ENCODE results near the gene CFAP97D2.
"Not testable (repeated sequence)": the region's sequence is repeated elsewhere in the genome, so short reads cannot be mapped to it uniquely, and the experiment has no call there.

The CFAP97D2 gene

DNA sequence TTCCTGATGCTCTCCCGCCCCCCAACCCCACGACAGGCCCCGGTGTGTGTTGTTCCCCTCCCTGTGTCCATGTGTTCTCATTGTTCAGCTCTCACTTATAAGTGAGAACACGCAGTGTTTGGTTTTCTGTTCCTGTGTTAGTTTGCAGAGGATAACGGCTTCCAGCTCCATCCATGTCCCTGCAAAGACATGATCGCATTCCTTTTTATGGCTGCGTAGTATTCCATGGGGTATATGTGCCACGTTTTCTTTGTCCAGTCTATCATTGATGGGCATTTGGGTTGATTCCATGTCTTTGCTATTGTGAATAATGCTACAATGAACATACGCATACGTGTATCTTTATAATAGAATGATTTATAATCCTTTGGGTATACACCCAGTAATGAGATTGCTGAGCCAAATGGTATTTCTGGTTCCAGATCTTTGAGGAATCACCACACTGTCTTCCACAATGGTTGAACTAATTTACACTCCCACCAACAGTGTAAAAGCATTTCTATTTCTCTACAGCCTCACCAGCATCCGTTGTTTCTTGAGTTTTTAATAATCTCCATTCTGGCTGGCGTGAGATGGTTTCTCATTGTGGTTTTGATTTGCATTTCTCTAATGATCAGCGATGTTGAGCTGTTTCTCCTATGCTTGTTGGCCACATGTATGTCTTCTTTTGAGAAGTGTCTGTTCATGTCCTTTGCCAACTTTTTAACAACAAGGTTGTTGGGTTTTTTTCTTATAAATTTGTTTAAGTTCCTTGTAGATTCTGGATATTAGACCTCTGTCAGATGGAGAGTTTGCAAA, 20.0 kb upstream of the CFAP97D2 start:
- not testable (repeated sequence) for DNase-seq (ENCODE audit: low read depth)

DNA sequence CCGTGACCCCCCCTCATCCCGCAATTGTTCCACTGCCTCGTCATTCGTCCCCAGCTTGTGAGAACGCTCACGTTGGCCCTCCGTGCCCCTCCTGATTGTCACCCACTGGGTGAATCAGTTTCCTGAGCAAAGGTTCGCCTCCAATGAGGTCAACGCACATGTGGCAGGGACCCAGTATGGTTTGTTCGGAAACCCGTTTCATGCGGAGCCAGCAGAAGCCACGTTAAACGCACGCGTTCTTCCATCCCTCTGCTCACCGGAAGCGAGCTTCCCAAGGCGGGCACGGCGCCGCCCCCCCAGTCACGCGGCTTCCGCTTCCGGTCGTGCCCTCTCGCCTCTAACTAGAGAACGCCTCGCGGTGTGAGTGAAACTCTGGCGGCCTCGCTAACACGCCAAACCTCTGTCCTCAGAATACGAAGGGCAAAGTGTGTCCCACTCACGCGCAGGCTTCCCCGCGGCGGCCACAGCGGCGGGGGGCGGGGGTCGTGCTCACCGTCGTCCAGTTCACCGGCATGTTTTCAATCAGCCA, 18.0 kb upstream of the CFAP97D2 start:
- no peak for DNase-seq (ENCODE audit: low read depth)

DNA sequence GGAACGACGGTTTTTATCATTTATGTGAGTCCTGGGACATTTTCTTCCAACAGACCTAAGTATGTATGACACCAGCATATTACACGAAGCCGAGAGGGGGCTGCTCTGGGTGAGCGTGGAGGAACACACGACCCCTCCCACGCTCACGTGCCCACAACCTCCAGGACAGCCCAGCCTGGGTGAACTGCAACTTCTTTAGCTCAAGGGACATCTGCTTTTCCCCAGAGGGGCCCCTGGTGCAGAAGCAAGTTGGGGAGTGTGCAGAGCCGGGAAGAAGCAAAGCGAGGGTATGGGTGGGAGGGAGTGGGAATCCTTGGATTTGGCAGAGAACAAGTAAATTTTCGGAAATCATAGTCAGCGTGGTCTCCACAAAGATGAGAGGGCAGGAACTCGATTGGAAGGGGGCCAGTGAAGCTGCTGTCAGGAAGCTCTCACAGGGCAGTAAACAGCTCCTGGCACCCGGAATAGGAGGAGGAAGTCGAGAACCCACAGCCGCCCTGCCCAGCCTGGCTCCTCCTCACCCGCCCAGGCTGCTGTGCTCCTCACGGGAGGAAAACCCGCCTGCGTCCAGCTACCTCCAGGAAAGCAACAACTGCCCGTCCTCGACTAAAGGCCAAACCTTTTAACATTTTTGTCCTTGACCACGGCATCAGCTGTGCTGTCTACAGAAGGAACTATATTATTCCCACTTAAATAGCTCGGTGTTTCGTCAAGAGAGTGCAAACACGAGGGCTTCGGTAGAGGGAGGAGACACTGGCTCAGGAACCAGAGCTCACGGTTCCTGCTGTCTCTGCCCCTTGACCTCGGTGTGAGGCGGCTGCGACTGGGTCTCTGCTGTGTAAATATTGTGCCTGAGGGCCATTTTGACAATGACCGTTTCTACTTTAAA, 17.2 kb upstream of the CFAP97D2 start:
- no peak for DNase-seq (ENCODE audit: low read depth)

DNA sequence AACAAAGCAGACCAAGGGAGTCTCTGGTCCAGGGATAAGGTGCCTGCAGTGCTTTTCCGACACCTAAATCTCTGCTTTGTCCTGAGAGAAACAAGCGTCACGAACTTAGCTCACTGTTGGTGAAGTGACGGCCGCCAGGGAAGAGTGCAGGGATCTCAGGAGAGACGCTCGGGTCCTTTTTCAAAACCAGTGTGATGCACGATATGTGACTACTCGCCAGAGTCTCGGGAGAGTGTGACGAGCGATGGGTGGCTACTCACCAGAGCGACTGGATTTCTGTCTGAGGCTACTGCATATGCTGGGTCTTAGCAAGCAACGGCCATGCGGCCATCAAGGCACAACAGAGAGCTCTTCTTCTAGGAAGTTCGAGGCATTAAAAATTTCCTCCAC, 16.5 kb upstream of the CFAP97D2 start:
- DNase-seq (ENCODE audit: low read depth), result no peak

DNA sequence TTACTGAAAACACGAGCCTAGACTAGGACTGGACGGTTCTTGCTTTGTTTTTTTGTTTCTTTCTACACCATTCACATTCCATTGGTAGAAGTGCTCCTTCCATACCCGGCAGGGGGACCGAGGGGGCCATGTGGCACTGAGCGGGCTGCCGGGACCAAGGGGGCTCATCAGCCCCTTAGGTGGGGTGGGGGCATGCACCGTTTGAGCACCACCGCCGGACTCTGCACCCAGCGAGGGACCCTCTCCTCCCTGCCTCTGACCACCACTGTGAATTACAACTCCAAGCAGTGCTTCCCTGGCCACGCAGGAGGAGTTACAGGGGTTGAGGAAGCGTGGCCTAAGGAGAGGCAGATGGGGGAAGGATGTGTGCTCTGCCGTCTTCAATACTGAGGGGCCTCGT, 15.0 kb upstream of the CFAP97D2 start:
- DNase-seq (ENCODE audit: low read depth), result no peak

DNA sequence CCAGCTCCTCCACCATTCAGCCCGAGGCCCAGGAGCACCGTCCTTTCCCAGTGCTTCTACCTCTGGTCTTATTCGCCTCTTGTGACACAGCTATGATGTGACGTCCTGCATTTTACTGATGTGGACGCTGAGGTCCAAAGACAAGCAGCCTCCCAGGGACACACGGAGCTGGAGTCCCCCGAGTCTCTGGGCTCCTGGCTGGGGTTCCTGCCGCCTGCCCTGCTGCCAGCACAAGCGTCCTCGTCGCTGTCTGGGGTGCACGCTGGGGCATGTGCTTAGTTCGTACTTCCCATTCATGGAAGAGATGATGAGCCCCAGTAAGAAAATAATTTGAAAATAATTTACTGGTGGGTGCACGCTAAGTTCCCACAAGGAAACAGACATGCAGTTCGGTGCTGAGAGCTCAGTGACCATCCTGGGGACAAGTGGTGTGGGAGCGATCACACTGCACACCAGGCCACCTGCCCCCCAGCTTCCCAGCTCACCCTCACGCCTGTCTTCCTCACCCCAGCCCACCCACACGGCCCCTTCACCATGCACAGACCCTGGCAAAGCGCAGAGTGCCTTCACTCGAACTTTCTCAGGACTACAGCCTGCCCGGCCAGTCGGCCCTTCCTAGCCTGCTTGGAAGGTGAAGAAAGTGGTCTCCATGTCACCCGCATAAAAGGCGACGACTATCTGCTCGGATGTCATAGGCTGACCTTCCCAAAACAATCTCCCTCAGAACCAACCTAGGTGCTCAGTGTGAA, 14.2 kb upstream of the CFAP97D2 start:
- DNase-seq (ENCODE audit: low read depth), result no peak

DNA sequence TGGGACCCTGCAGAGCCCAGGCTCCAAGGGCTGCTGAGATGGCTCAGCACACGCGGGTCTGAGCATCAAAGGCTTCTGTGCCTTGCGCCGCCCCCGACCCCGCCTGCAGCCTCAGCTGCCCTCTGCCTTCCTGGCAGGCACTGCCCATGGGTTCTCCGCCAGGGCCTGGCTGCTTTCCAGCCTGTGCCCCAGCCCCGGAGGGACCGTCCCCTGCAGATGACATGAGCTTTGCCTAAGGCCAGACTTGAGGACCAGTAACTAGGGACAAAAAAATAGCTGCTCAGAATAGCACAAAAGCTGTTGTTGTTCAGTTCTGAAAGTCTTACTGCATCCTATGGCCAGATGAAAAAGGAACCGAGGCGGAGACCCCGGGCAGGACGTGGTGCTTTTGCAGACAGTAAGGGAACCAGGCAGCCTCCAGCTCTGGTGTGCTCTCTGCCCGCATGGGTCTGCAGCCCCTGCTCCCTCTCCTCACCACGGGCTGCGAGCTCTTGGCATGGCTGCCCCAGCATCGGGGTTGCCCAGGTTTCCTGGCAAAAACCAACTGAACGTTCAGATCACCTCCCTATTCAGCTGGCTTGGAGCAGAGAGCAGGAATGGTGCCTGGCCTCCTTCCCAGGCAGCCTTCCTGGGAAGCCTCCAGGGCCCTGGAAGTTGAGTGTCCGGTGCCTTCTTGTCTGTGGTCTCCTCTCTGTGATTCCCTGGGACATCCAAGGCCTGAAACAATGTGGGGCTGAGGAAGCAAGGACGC, 12.5 kb upstream of the CFAP97D2 start:
- DNase-seq (ENCODE audit: low read depth), result no peak

DNA sequence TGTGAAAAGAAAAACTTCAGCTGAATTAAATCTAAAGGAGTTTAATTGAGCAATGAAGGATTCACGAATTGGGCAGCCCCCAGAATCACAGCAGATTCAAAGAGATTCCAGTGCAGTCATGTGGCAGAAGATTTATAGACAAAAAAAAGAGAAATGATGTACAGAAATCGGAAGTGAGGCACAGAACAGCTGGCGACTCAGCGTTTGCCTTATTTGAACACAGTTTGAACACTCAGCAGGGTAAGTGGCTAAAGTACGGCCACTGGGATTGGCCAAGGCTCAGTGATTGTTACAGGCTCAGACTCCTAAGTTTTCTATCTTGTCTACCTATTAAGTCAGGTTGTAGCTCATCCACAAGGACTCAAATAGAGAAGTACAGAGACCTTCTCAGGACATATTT, 11.6 kb upstream of the CFAP97D2 start:
- DNase-seq (ENCODE audit: low read depth), result no peak

DNA sequence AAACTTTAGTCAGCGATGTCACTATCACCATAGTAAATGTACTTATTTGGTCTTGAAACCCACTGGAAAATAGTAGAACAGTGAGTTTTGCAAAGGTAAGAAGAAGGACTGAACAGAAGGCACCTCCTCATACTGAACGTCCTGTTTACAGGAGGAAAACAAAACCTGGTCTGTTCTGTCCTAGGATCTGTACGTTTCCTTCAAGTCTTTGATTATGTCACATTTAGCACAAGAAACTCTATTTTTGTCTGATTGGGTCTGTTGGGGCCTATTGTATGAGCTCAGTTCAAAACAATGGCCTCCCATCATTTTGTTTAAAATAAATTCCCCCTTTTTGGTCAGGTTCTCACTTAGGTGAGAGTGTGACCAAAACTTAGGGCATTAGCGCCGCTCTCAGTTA, 11.2 kb upstream of the CFAP97D2 start:
- no peak for DNase-seq (ENCODE audit: low read depth)

DNA sequence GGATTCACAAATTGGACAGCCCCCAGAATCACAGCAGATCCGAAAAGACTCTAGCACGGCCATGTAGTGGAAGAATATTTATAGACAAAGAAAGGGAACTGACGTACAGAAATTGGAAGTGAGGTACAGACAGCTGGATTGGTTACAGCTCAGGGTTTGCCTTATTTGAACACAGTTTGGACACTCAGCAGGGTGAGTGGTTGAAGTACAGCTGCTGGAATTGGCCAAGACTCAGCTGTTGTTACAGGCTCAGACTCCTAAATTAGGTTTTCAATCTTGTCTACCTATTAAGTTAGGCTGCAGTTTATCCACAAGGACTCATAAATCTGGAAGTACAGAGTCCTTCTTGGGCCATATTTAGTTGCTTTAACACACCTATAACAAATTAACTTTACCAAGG, 5.8 kb upstream of the CFAP97D2 start:
- no peak for DNase-seq (ENCODE audit: low read depth)

DNA sequence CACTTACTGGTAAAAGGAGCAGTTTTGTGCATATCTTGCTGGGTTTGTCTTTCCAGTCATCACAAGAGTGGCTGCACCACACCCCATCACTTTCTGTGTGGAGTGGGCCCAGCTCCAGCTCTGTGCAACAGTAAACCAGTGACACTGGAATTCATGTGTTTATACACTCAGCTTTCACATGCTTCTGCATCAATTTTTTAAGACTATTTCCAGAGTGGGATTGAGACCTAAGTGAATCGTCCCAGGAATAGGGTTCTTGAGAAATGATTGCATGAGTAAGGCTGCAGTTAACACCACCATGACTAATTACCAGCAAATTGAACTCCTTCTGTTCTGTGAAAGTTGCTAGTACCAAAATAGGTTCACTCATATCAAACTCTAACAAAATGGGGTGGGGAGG, 5.3 kb upstream of the CFAP97D2 start:
- DNase-seq (ENCODE audit: low read depth), result no peak

DNA sequence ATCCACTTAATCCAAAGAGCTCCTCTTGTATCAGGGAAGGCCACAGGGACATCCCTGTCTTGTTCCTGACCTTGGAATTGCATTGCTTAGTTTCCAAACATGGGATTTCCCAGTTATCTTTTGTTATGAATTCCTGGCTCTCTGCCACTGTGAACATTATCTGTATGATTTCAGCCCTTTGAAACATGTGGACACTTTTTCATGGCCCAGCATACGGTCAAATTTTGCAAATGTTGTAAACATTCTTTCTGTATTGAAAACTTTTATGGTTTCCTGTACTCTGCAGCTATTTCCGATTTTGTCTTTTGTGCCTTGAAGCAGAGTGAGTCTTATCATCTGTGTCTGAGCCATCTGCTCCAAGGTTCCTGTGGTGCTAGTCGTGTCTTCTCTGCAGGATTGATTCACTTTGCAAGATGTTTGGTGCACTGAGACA, 4.5 kb upstream of the CFAP97D2 start:
- DNase-seq (ENCODE audit: low read depth), result no peak

DNA sequence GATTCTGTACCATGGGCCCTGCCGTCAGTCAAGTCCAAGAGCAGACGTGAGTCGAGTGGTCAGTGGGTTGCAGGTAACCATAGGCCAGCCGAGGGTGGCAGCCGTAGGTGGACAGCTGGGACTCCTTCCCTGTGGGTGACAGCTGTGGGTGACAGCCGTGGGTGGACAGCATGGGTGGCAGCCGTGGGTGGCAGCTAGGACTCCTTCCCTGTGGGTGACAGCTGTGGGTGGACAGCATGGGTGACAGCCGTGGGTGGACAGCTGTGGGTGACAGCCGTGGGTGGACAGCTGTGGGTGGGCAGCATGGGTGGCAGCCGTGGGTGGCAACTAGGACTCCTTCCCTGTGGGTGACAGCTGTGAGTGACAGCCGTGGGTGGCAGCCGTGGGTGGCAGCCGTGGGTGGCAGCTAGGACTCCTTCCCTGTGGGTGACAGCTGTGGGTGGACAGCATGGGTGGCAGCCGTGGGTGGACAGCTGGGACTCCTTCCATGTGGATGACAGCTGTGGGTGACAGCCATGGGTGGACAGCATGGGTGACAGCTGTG, 2.6 kb upstream of the CFAP97D2 start:
- DNase-seq (ENCODE audit: low read depth), result not testable (repeated sequence)

DNA sequence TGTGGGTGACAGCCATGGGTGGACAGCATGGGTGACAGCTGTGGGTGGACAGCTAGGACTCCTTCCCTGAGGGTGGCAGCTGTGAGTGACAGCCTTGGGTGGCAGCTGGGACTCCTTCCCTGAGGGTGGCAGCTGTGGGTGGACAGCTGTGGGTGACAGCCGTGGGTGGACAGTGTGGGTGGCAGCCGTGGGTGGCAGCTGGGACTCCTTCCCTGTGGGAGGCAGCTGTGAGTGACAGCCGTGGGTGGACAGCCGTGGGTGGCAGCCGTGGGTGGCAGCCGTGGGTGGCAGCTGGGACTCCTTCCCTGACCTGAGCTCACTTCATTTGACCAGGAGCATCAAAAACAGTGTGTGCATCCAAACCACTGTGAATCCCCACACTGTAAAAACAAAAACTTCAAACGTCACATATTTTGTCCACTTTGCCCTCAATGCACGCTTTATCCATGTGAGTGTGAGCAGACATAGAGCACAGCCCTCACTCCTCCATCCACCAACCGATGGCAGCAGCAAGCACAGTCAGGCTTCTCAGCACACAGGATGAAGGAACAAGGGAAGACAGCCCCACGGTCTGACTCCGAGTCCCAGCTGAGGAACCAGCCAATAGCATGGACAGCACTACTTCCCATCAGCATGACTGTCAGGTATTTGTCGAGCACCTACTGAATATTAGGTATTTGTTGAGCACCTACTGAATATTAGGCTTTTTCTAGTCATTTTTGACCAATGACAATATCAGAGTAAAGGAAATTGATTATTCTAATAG, 1.6 kb upstream of the CFAP97D2 start:
- DNase-seq (ENCODE audit: low read depth), result no peak

DNA sequence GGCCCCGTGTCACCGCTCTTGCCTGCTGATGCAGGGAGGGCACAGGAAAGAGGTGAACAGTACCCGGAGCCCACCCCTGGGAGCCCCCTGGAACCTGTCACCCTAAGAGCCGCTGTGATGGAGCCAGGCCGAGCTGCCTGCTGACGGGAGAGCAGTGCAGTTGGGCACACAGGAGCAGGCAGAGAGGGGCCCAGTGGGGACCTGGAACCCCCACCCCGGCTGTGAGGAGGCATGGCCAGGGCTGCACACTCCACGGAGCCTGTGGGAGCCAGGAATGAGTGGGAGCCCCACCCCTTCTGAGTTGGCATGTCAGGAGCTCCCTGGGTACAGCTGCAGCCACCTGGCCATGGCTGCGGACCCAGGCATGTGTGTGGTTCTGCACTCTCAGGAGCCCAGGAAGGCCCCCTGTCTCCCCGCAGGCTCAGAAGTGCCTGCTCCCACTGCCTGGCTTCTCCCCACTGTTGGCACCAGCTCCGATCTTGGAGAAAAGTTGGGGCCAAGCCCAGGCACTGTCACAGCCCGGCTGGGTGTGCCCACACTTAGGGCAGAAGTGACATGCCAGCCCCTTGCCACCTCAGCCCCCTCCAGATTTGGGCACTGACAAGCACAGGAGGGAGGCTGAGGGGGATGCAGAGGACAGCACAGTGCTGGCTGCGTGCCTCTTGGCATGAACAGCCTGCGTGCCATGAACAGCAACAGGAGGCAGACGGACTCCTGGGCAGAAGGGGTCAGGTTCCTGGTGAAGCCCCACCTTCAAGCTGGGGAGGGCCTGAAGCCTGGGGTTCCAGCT, 6.3 kb downstream of the CFAP97D2 start:
- no peak for DNase-seq (ENCODE audit: low read depth)

DNA sequence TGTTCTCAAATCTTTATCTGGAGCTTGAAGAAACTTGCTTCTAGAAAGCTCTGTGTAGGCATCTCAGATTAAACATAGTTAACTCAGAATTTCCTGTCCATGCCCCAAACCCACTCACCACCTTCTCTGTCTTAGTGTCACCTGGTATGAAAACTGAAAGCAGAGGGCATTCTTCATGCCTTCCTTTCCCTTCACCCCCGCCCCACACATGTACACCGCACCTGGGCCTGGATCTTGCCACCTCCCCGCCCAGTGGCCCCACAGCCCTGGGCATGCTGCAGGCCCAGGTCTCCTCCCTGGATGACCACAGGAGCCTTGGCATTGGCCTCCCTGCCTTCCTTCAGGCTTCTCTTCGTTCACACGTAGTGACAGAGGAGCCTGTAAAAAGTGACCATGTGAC, 15.8 kb downstream of the CFAP97D2 start:
- peak; percentile 18 for DNase-seq (ENCODE audit: low read depth)

DNA sequence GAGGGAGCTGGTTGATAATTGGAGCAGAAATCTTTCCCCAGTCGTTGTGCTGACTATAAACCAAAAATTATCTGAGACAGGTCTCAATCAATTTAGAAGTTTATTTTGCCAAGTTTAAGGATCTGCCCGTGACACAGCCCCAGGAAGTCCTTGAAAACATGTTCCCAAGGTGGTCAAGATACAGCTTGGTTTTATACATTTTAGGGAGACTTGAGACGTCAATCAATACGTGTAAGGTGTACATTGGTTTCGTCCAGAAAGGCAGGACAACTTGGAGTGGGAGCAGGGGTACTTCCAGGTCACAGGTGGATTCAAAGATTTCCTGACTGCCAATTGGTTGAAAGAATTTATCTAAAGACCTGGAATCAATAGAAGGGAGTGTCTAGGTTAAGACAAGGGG, 17.6 kb downstream of the CFAP97D2 start:
- DNase-seq (ENCODE audit: low read depth), result no peak

DNA sequence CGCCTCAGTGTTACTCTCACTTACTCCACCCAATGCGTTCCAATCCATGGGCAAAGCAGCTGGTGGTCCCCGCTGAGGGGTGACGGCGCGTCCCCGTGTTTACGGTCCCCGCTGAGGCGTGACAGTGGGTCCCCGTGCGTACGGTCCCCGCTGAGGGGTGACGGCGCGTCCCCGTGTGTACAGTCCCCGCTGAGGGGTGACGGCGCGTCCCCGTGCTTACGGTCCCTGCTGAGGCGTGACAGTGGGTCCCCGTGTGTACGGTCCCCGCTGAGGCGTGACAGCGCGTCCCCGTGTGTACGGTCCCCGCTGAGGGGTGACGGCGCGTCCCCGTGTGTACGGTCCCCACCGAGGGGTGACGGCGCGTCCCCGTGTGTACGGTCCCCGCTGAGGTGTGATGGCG, 19.5 kb downstream of the CFAP97D2 start:
- DNase-seq (ENCODE audit: low read depth), result no peak

DNA sequence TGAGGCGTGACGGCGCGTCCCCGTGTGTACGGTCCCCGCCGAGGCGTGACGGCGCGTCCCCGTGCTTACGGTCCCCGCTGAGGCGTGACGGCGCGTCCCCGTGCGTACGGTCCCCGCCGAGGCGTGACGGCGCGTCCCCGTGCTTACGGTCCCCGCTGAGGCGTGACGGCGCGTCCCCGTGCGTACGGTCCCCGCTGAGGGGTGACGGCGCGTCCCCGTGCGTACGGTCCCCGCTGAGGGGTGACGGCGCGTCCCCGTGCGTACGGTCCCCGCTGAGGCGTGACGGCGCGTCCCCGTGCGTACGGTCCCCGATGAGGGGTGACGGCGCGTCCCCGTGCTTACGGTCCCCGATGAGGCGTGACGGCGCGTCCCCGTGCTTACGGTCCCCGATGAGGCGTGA, 20.5 kb downstream of the CFAP97D2 start:
- DNase-seq (ENCODE audit: low read depth), result not testable (repeated sequence)

DNA sequence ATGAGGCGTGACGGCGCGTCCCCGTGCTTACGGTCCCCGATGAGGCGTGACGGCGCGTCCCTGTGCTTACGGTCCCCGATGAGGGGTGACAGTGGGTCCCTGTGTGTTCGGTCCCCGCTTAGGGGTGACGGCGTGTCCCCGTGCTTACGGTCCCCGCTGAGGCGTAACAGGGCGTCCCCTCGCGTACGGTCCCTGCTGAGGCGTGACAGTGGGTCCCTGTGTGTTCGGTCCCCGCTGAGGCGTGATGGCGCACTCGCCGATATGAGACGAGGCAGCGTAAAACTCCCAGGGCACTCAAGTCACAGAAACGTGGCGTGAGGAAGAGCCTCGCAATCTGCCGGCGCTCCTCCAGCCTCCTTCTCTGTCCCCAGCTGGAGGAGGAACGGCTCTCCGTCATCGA, 20.9 kb downstream of the CFAP97D2 start:
- DNase-seq (ENCODE audit: low read depth), result no peak

Data from activated gamma-delta T cell treated with anti-CD3 and anti-CD28 coated beads, Interleukin-2, amount 50 U/mL, for 16 hours (primary cell).